ENCODE data around the gene PIM3.

PIM3 gene

GRCh38 chr22:49992921-49993648 is 32.5 kb downstream of the PIM3 start:
- peak; percentile 33 for DNase-seq

GRCh38 chr22:49993649-49994360 is 33.2 kb downstream of the PIM3 start:
- DNase-seq: no peak

DNA sequence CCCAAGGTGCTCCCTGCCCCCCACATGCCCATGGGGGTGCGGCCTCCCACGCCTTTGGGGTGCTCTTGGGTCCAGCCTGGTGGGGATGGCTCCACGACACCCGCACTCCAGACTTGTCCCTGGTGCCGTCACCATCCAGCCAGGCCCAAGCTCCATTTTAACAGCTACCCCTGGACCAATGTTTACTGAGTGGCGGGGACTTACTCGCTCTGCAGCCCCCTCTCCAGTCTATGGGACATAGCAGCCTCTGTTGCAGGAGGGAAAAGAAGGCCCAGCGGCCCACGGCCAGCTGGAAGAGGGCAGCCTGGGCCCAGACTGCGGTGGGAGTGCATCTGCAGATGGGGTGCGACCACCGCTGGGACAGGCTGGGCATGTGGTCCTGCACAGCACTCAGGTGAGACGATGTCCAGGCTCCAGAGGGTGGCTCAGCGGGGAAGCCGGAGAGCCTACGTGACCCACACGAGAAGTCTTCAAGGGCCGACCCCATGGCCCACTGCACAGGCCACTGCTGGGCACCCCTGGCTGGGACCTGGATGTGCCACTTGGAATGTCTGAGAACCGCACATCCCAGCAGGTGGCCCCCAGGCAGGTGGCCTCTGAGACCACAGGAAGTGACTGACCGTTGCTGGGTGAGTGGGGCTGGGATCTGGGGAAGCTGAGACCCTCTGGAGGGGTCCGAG is 33.9 kb downstream of the PIM3 start:
- no peak for DNase-seq

GRCh38 chr22:49995041-49995360 is 34.4 kb downstream of the PIM3 start:
- no peak for DNase-seq

- no peak for DNase-seq
Observed at GRCh38 chr22:49995361-49996118, 35.0 kb downstream of the PIM3 start.

- no peak for DNase-seq
Observed at GRCh38 chr22:49996119-49996517, 35.5 kb downstream of the PIM3 start.

GRCh38 chr22:49996518-49997250 is 36.1 kb downstream of the PIM3 start:
- DNase-seq: no peak

GRCh38 chr22:49997251-49997599 is 36.7 kb downstream of the PIM3 start:
- DNase-seq: no peak

DNA sequence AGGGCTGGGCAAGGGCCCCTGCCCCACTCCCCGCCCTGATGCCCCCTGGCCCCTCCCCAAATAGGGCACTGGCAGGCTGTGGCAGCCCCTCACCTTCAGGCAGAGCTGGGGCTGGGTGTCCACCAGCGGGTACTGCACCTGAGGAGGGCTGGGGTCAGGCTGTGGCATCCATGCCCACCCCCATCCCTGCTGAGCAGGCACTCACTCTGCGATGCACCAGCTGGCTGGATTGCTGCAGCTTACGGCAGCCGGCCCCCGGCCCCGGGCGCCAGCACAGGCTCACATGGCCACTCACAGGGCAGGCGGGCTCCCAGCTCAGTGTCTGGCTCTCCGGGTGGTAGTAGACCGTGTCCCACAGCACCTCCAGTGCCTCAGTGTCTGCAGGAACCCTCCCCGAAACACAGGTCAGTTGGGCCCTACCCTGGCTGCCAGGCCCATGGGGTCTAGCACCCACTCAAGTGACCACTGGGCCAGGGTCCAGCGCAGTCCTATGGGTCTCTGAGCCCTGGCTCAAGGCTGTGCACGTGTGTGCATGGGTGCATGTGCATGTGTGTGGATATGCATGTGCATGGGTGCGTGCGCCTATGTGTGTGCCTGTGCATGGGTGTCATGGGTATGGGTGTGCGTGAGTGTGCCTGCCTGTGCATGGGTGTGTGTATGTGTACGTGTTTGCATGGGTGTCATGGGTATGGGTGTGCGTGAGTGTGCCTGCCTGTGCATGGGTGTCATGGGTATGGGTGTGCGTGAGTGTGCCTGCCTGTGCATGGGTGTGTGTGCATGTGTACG is 37.6 kb downstream of the PIM3 start:
- DNase-seq: no peak

GRCh38 chr22:49998718-49999062 is 38.1 kb downstream of the PIM3 start:
- DNase-seq: no peak

- DNase-seq: no peak
Observed at GRCh38 chr22:49999063-49999945, 38.7 kb downstream of the PIM3 start.

GRCh38 chr22:49999946-50000586 is 39.5 kb downstream of the PIM3 start:
- no peak for DNase-seq

GRCh38 chr22:50000587-50001387 is 40.2 kb downstream of the PIM3 start:
- no peak for DNase-seq

- no peak for DNase-seq
Observed at GRCh38 chr22:50001388-50002231, 41.0 kb downstream of the PIM3 start.

DNA sequence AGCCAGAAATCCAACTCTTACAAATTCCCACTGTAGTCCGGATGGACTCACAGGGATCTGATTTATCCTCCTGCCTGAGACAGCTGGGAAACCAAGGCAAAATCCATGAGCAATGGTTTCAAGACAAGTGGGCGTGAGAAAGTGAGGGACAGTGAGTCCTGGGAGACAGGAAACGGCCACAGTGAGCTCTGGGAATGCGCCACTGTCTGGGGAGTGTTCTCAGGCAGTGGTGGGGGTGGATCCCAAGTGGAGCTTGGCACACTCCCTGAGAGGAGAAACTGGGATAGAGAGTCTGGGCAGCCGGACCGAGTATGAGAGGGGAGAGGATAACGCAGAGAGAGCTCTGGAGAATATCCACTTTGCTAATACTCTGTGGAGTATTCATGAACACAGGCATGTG is 42.2 kb downstream of the PIM3 start:
- DNase-seq: no peak

DNA sequence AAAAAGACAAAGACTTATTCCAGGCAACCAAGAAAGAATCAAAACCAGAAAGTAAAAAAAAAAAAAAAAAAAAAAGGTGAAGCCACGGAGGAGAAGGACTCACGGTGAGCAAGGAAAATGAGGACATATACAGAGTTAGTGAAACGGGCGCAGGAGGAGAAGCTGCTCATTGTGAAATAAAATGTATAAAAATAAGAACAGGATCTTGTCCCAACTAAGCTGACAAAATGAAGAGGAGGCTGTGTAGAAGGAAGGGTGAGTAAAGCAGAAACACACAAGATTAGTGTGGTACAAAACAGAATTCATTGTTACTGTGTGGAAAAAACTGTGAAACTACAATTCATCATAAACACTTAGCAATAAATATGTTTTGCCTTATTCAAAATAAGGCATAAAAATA is 44.3 kb downstream of the PIM3 start:
- no peak for DNase-seq

DNA sequence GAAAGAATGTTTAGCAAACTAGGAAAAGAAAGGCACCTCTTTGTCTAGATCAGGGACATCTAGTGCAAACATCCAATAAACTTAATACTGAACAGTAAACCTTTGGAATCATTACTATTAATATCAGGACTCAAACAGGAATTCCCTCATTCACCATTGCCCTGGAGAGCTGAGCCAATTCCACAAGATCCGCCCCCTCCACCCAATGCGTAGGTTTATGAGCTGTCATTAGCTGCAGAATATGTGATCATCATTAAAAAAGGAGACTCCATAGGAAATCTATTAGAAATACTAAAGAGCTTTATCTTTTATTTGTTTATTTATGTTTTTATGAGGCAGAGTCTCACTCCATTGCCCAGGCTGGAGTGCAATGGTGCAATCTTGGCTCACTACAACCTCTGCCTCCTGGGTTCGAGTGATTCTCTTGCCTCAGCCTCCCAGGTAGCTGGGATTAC is 46.5 kb downstream of the PIM3 start:
- no peak for DNase-seq

Data from SHP77 treated with DMSO at 0.1 percent for 48 hours (cell line).